HCT116 (cell line): ENCODE data around the gene TMEM150C. TPM values are rescaled to one million over a fixed set of nuclear protein-coding genes. Genes with fewer than 3 reads are reported as not detected.

Experiments used
- ATAC-seq: fragments of 200-7000 bp; cut with Tn5 transposase; 2 replicates; pipeline ENCODE4 v1.9.1; 2020; ENCODE audit warnings: mild to moderate bottlenecking, moderate library complexity
- BruUV-seq: library from RNA; stranded (reverse); fragments of 400-500 nt; replicated peaks from 2 replicates; lab custom pipeline; 2021; lab: Mats Ljungman, UMichigan
- CTCF ChIA-PET: fragments of 300-600 bp; sonication (Branson Sonifier 250); formaldehyde crosslinking; loops from one replicate; lab custom pipeline; 2021; ENCODE audit warnings: antibody characterized with exemption; lab: Charles Lee
- POLR2A ChIA-PET: fragments of 300-600, 350-600 bp; sonication (Branson Sonifier 250); formaldehyde crosslinking; loops from one replicate; lab custom pipeline; 2021; ENCODE audit warnings: antibody characterized with exemption; lab: Charles Lee
- RAD21 ChIA-PET, 2 experiments: fragments of 300-600 bp; sonication (Branson Sonifier 250); formaldehyde crosslinking; loops; one replicate each; lab custom pipeline; 2023; ENCODE audit warnings: low total read pairs in 2 of 2; ENCODE audit not compliant: uncharacterized antibody in 2 of 2, unreplicated experiment in 2 of 2, low non-redundant PET in 1 of 2; lab: Charles Lee
- DNase-seq: peaks from one replicate; pipeline ENCODE4 v3.0.0-alpha.2; 2010; ENCODE audit warnings: low read depth, low spot score
- H2AFZ ChIP-seq: fragments of 200-600 bp; shearing (Covaris generic), sonication (generic); 2 replicates; pipeline ENCODE4 v1.6.1; 2017; ENCODE audit warnings: low read depth, mixed run types, mixed read lengths, antibody characterized with exemption, low read length; ENCODE audit not compliant: poor library complexity, severe bottlenecking
- H3K27ac ChIP-seq: 2 replicates; pipeline ENCODE4 v1.5.1; 2012; ENCODE audit warnings: low read depth, low read length
- H3K27me3 ChIP-seq: fragments of 200-600 bp; sonication (generic); 2 replicates; pipeline ENCODE4 v1.6.1; 2016; ENCODE audit warnings: mixed run types, low read length, mixed read lengths; ENCODE audit not compliant: insufficient read depth
- H3K36me3 ChIP-seq, 2 experiments: fragments of 200-500 bp in 1 of 2; fragments of 200-600 bp in 1 of 2; sonication (Bioruptor generic) in 1 of 2; sonication (generic) in 1 of 2; 2 replicates each; pipeline versions ENCODE4 v1.5.1 to v1.6.1; 2014 to 2016; ENCODE audit warnings: low read length in 2 of 2, inconsistent platforms in 1 of 2, mixed read lengths in 1 of 2, mixed run types in 1 of 2; ENCODE audit not compliant: insufficient read depth in 2 of 2, control insufficient read depth in 1 of 2
- H3K4me1 ChIP-seq, 2 experiments: fragments of 200-600 bp in 1 of 2; sonication (generic) in 1 of 2; 2 replicates each; pipeline versions ENCODE4 v1.5.1 to v1.6.1; 2012 to 2017; ENCODE audit warnings: low read length in 2 of 2, inconsistent platforms in 1 of 2, mild to moderate bottlenecking in 1 of 2, mixed read lengths in 1 of 2, mixed run types in 1 of 2, moderate library complexity in 1 of 2; ENCODE audit not compliant: insufficient read depth in 2 of 2, control insufficient read depth in 1 of 2
- H3K4me2 ChIP-seq: fragments of 200-600 bp; sonication (generic); 2 replicates; pipeline ENCODE4 v1.6.1; 2017; ENCODE audit warnings: mixed run types, low read length, mixed read lengths
- H3K4me3 ChIP-seq, 2 experiments: fragments of 200-600 bp in 1 of 2; sonication (generic) in 1 of 2; replicated peaks in 1 of 2; 2 replicates each; pipeline ENCODE4 v1.5.1; 2011 to 2016; ENCODE audit warnings: low read length in 2 of 2, control low read depth in 1 of 2, low read depth in 1 of 2, mild to moderate bottlenecking in 1 of 2, mixed read lengths in 1 of 2, mixed run types in 1 of 2
- H3K79me2 ChIP-seq: fragments of 200-600 bp; sonication (generic); 2 replicates; pipeline ENCODE4 v1.6.1; 2017; ENCODE audit warnings: mild to moderate bottlenecking, mixed run types, low read length, moderate library complexity, mixed read lengths; ENCODE audit not compliant: insufficient read depth
- H3K9ac ChIP-seq: fragments of 200-600 bp; sonication (generic); 2 replicates; pipeline ENCODE4 v1.6.1; 2016; ENCODE audit warnings: low read length, mixed read lengths
- H3K9me2 ChIP-seq: fragments of 200-600 bp; sonication (generic), shearing (Covaris generic); 2 replicates; pipeline ENCODE4 v1.6.1; 2017; ENCODE audit warnings: mixed run types, mild to moderate bottlenecking, moderate library complexity; ENCODE audit not compliant: insufficient read depth
- H3K9me3 ChIP-seq, 2 experiments: fragments of 200-500 bp in 1 of 2; fragments of 200-600 bp in 1 of 2; sonication (Bioruptor generic) in 1 of 2; sonication (generic) in 1 of 2; 2 replicates each; pipeline ENCODE4 v1.6.1; 2014 to 2017; ENCODE audit warnings: low read length in 2 of 2, mixed read lengths in 2 of 2, inconsistent platforms in 1 of 2, low read depth in 1 of 2, mild to moderate bottlenecking in 1 of 2, mixed run types in 1 of 2, moderate library complexity in 1 of 2; ENCODE audit not compliant: control insufficient read depth in 1 of 2, insufficient read depth in 1 of 2
- H4K20me1 ChIP-seq: fragments of 200-600 bp; sonication (generic), shearing (Covaris generic); 2 replicates; pipeline ENCODE4 v1.6.1; 2017; ENCODE audit warnings: mixed run types, mild to moderate bottlenecking, moderate library complexity; ENCODE audit not compliant: insufficient read depth
- CEBPB ChIP-seq: IDR thresholded peaks from 2 replicates; pipeline ENCODE4 v1.6.1; 2012; ENCODE audit warnings: low read depth
- EGR1 ChIP-seq: IDR thresholded peaks from 2 replicates; pipeline ENCODE4 v1.6.1; 2012; ENCODE audit warnings: low read depth
- ELF1 ChIP-seq: IDR thresholded peaks from 2 replicates; pipeline ENCODE4 v1.6.1; 2012; ENCODE audit warnings: low read depth, borderline replicate concordance
- EZH2 ChIP-seq: fragments of 200-600 bp; sonication (generic); IDR thresholded peaks from 2 replicates; pipeline ENCODE4 v1.6.1; 2017; ENCODE audit warnings: antibody characterized with exemption, mixed run types
- EZH2phosphoT487 ChIP-seq: fragments of 200-600 bp; IDR thresholded peaks from 2 replicates; pipeline ENCODE4 v1.6.1; 2018; ENCODE audit warnings: antibody characterized with exemption, borderline replicate concordance
- FOSL1 ChIP-seq: IDR thresholded peaks from 2 replicates; pipeline ENCODE4 v1.6.1; 2012; ENCODE audit warnings: low read depth
- POLR2A ChIP-seq: IDR thresholded peaks from 2 replicates; pipeline ENCODE4 v1.7.0; 2011; ENCODE audit warnings: borderline replicate concordance; ENCODE audit not compliant: insufficient read depth, insufficient read length; ENCODE audit errors: extremely low read depth
- POLR2AphosphoS5 ChIP-seq: IDR thresholded peaks from 2 replicates; pipeline ENCODE4 v1.6.1; 2011; ENCODE audit warnings: mild to moderate bottlenecking, low read depth, low read length, moderate library complexity
- SP1 ChIP-seq: IDR thresholded peaks from 2 replicates; pipeline ENCODE4 v1.6.1; 2012; ENCODE audit warnings: low read depth
- SRF ChIP-seq: IDR thresholded peaks from 2 replicates; pipeline ENCODE4 v1.6.1; 2012; ENCODE audit warnings: low read depth
- TCF7L2 ChIP-seq: IDR thresholded peaks from 2 replicates; pipeline ENCODE4 v1.7.0; 2011; ENCODE audit warnings: borderline replicate concordance, inconsistent platforms; ENCODE audit not compliant: insufficient read depth, insufficient read length; ENCODE audit errors: extremely low read depth
- YY1 ChIP-seq: IDR thresholded peaks from 2 replicates; pipeline ENCODE4 v1.6.1; 2011; ENCODE audit warnings: low read length, low read depth, moderate library complexity, mild to moderate bottlenecking; ENCODE audit not compliant: insufficient replicate concordance; ENCODE audit errors: extremely low read depth
- ZNF274 ChIP-seq: fragments of 200-500 bp; sonication (Bioruptor generic); IDR thresholded peaks from 2 replicates; pipeline ENCODE4 v1.6.1; 2014; ENCODE audit warnings: mild to moderate bottlenecking, low read depth, low read length, inconsistent platforms
- intact Hi-C: fragments of 100-400 bp; cut with micrococcal nuclease; formaldehyde crosslinking; loops from 2 replicates; pipeline ENCODE4 v1.10.0; 2022
- total RNA-seq: library from RNA; stranded (reverse); gene quantifications from one replicate; pipeline ENCODE4 v1.2.1, GENCODE V29; 2021; ENCODE audit not compliant: unreplicated experiment
- TF ChIP-seq, protein P1 (sequence below), 3 experiments: fragments of 200-600 bp in 1 of 3; sonication (generic) in 1 of 3; IDR thresholded peaks in 2 of 3; conservative IDR thresholded peaks in 1 of 3; 2 replicates each; pipeline ENCODE4 v1.5.1; 2012 to 2017; ENCODE audit warnings: low read depth in 2 of 3, low read length in 2 of 3, antibody characterized with exemption in 1 of 3, borderline replicate concordance in 1 of 3, control low read depth in 1 of 3, mild to moderate bottlenecking in 1 of 3, mixed read lengths in 1 of 3, mixed run types in 1 of 3, moderate library complexity in 1 of 3; ENCODE audit not compliant: insufficient read depth in 1 of 3
- TF ChIP-seq, protein P2 (sequence below): IDR thresholded peaks from 2 replicates; pipeline ENCODE4 v1.6.1; 2011; ENCODE audit warnings: mild to moderate bottlenecking, low read length, moderate library complexity; ENCODE audit not compliant: insufficient replicate concordance; ENCODE audit errors: extremely low read depth
- TF ChIP-seq, protein P3 (sequence below): IDR thresholded peaks from 2 replicates; pipeline ENCODE4 v1.6.1; 2012

The TMEM150C gene
- total RNA-seq, 1 experiment from 2014 or later: 1.2 TPM

- no TSS peak for BruUV-seq
Measured at GRCh38 chr4:82553020-82553419, 8.8 kb downstream of the TMEM150C start.

DNA sequence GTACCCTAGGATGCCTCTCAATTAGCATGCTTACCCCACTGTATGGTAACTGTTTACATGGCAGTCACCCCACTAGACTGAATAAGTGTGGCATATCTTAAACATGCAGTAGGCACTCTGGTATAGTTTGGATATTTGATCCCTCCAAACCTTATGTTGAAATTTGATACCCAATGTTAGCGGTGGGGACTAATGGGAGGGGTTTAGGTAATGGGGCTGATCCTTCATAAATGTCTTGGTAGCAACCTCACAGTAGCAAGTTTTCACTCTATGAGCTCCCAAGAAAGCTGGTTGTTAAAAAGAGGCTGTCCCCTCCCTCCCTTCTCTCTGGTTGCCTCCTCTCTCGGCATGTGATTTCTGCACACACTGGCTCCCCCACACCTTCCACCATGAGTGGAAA is 10.1 kb downstream of the TMEM150C start:
- H4K20me1 ChIP-seq: no peaks in the 10 kb centered on the region
- H2AFZ ChIP-seq: no peak overlapping the region
- intact Hi-C loops: no loop called here
- H3K4me3 ChIP-seq: no peak overlapping the region
- H3K9me3 ChIP-seq: no peaks in the 10 kb centered on the region
- no peak for DNase-seq
- no peak for ATAC-seq
- no peaks in the 10 kb centered on the region for H3K36me3 ChIP-seq
- no peak overlapping the region for H3K27ac ChIP-seq
- RAD21 ChIA-PET: no interaction called here
- no peaks in the 10 kb centered on the region for H3K79me2 ChIP-seq
- BruUV-seq: no TSS peak
- POLR2A ChIA-PET: no interaction called here
- no peak overlapping the region for H3K4me2 ChIP-seq
- H3K9ac ChIP-seq: no peak overlapping the region
- CTCF ChIA-PET: no interaction called here
- no peaks in the 10 kb centered on the region for H3K9me2 ChIP-seq
- no peaks in the 10 kb centered on the region for H3K27me3 ChIP-seq
- no peaks in the 10 kb centered on the region for H3K4me1 ChIP-seq
- TF ChIP-seq SRF (no peak), POLR2A (no peak), YY1 (no peak), TCF7L2 (no peak), ELF1 (no peak), POLR2AphosphoS5 (no peak)
- TF ChIP-seq, protein P1, sequence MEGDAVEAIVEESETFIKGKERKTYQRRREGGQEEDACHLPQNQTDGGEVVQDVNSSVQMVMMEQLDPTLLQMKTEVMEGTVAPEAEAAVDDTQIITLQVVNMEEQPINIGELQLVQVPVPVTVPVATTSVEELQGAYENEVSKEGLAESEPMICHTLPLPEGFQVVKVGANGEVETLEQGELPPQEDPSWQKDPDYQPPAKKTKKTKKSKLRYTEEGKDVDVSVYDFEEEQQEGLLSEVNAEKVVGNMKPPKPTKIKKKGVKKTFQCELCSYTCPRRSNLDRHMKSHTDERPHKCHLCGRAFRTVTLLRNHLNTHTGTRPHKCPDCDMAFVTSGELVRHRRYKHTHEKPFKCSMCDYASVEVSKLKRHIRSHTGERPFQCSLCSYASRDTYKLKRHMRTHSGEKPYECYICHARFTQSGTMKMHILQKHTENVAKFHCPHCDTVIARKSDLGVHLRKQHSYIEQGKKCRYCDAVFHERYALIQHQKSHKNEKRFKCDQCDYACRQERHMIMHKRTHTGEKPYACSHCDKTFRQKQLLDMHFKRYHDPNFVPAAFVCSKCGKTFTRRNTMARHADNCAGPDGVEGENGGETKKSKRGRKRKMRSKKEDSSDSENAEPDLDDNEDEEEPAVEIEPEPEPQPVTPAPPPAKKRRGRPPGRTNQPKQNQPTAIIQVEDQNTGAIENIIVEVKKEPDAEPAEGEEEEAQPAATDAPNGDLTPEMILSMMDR (IDR thresholded peaks at IDR 0.05 in 2 of 3, conservative IDR thresholded peaks at IDR 0.05 in 1 of 3; ENCODE audit: borderline replicate concordance in 1 of 3, insufficient read depth in 1 of 3, low read depth in 2 of 3, low read length in 2 of 3): no peak
- TF ChIP-seq, protein P2, sequence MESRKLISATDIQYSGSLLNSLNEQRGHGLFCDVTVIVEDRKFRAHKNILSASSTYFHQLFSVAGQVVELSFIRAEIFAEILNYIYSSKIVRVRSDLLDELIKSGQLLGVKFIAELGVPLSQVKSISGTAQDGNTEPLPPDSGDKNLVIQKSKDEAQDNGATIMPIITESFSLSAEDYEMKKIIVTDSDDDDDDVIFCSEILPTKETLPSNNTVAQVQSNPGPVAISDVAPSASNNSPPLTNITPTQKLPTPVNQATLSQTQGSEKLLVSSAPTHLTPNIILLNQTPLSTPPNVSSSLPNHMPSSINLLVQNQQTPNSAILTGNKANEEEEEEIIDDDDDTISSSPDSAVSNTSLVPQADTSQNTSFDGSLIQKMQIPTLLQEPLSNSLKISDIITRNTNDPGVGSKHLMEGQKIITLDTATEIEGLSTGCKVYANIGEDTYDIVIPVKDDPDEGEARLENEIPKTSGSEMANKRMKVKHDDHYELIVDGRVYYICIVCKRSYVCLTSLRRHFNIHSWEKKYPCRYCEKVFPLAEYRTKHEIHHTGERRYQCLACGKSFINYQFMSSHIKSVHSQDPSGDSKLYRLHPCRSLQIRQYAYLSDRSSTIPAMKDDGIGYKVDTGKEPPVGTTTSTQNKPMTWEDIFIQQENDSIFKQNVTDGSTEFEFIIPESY: no peak

More at GRCh38 chr4:82553020-82553419, 8.8 kb downstream of the TMEM150C start:
- Histone ChIP-seq H3K9me2 (no peaks in the 10 kb centered on the region), H3K4me3 (no peak overlapping the region), H3K9ac (no peak overlapping the region), H3K36me3 (no peaks in the 10 kb centered on the region), H3K27me3 (no peaks in the 10 kb centered on the region), H3K4me2 (no peak overlapping the region), H2AFZ (no peak overlapping the region), H3K79me2 (no peaks in the 10 kb centered on the region), H3K9me3 (no peaks in the 10 kb centered on the region), H3K27ac (no peak overlapping the region), H3K4me1 (no peaks in the 10 kb centered on the region), H4K20me1 (no peaks in the 10 kb centered on the region)
- intact Hi-C loops: no loop called here
- DNase-seq (no peak), ATAC-seq (no peak)
- CTCF ChIA-PET: no interaction called here
- POLR2A ChIA-PET: no interaction called here
- TF ChIP-seq TCF7L2 (no peak), CEBPB (no peak), EGR1 (no peak), SP1 (no peak), FOSL1 (no peak), EZH2 (no peak), ZNF274 (no peak), EZH2phosphoT487 (no peak)
- TF ChIP-seq, protein P3, sequence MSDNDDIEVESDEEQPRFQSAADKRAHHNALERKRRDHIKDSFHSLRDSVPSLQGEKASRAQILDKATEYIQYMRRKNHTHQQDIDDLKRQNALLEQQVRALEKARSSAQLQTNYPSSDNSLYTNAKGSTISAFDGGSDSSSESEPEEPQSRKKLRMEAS: no peak
- RAD21 ChIA-PET: no interaction called here
